ENCODE results near the gene STARD9.

DNA sequence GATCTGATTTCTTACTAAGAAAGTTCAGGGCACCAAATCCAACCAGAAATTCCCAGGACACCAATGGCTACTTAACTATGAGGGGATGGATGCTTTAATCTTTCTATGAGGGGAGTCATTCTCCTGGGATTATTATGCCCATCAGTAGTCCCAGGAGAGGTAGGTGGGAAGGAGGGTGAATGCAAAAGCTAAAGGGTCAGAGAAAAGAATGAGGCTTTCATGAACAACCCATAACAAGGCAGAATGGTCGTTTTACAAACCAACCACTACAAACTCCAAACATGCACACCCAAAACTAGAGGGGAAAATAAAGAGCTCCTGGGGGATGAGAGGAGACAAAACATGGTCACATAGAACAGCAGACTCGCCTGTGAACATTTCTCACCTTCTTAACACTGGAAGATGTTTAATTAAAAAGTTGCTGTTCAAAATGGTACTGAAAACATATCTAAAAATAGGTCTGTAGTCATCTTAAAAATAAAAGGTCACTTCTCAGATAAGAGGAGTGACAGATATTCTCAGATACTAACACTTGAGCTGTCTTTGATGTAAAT lies 3.7 kb downstream of the STARD9 start:
- no peak for TF ChIP-seq CEBPB (IDR thresholded peaks at IDR 0.05)
- TF ChIP-seq, protein P1, sequence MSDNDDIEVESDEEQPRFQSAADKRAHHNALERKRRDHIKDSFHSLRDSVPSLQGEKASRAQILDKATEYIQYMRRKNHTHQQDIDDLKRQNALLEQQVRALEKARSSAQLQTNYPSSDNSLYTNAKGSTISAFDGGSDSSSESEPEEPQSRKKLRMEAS (IDR thresholded peaks at IDR 0.05): no peak
- TF ChIP-seq EP300 (IDR thresholded peaks at IDR 0.05; ENCODE audit: borderline replicate concordance): no peak
- no peak for TF ChIP-seq TEAD4 (IDR thresholded peaks at IDR 0.05)
- no peak for TF ChIP-seq RAD21 (IDR thresholded peaks at IDR 0.05; ENCODE audit: low read depth)
- TF ChIP-seq YY1 (IDR thresholded peaks at IDR 0.05; ENCODE audit: low read depth): no peak
- no peak for TF ChIP-seq TCF12 (IDR thresholded peaks at IDR 0.05; ENCODE audit: low read depth)
- no peak for TF ChIP-seq CREB1 (IDR thresholded peaks at IDR 0.05; ENCODE audit: low read depth)
- no peak for TF ChIP-seq ZBTB7A (IDR thresholded peaks at IDR 0.05; ENCODE audit: low read depth)
- TF ChIP-seq, protein P2, sequence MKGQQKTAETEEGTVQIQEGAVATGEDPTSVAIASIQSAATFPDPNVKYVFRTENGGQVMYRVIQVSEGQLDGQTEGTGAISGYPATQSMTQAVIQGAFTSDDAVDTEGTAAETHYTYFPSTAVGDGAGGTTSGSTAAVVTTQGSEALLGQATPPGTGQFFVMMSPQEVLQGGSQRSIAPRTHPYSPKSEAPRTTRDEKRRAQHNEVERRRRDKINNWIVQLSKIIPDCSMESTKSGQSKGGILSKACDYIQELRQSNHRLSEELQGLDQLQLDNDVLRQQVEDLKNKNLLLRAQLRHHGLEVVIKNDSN (IDR thresholded peaks at IDR 0.05): no peak
- TF ChIP-seq, protein P3, sequence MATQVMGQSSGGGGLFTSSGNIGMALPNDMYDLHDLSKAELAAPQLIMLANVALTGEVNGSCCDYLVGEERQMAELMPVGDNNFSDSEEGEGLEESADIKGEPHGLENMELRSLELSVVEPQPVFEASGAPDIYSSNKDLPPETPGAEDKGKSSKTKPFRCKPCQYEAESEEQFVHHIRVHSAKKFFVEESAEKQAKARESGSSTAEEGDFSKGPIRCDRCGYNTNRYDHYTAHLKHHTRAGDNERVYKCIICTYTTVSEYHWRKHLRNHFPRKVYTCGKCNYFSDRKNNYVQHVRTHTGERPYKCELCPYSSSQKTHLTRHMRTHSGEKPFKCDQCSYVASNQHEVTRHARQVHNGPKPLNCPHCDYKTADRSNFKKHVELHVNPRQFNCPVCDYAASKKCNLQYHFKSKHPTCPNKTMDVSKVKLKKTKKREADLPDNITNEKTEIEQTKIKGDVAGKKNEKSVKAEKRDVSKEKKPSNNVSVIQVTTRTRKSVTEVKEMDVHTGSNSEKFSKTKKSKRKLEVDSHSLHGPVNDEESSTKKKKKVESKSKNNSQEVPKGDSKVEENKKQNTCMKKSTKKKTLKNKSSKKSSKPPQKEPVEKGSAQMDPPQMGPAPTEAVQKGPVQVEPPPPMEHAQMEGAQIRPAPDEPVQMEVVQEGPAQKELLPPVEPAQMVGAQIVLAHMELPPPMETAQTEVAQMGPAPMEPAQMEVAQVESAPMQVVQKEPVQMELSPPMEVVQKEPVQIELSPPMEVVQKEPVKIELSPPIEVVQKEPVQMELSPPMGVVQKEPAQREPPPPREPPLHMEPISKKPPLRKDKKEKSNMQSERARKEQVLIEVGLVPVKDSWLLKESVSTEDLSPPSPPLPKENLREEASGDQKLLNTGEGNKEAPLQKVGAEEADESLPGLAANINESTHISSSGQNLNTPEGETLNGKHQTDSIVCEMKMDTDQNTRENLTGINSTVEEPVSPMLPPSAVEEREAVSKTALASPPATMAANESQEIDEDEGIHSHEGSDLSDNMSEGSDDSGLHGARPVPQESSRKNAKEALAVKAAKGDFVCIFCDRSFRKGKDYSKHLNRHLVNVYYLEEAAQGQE (IDR thresholded peaks at IDR 0.05; ENCODE audit: low read depth): no peak
- TF ChIP-seq FOXM1 (IDR thresholded peaks at IDR 0.05; ENCODE audit: borderline replicate concordance, low read depth): no peak
